ENCODE data around the gene FAM237B. TPM values are rescaled to one million over a fixed set of nuclear protein-coding genes. Genes with fewer than 3 reads are reported as not detected.

Gene FAM237B
- polyA plus RNA-seq, 3 donors, result 0.31 to 0.37 (median 0.33) TPM

- no peak for DNase-seq (ENCODE audit: low read depth in 3 of 3, low spot score in 2 of 3)
These were observed 22.7 kb downstream of the FAM237B start for GRCh38 chr7:90298145-90299038.

DNA sequence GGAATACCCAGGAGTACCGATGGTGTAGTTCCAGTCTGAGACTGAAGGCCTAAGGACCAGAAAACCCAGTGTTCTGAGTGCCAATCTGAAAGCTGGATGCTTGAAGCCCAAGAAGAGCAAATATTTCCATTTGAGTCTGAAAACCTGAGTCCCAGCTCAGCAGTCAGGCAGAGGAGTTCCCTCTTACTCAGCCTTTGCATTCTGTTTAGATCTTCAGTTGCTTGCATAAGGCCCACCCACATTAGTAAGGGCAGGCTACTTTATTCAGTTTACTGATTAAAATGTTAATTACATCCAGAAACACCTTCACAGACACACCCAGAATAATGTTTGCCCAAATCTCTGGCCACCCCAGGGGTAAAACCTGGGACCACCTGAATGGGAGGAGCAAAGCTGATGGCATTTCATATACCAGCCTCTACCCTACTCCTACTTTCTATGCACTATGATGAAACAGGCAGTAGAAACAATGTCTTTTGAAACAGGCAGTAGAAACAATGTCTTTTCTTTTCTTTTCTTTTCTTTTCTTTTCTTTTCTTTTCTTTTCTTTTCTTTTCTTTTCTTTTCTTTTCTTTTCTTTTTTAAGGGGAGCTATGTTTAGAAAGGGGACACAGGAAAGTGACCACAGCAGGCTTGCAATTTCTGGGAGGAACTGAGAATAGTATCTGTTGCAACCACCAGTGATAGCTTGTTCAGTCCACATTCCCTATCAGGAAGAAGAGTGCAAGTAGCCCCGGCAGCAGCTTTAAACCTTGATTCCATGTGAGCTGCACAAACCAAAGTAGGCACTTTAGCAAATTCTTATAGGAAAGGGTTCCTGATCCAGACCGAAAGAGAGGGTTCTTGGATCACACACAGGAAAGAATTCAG lies 30.6 kb downstream of the FAM237B start:
- no peak for DNase-seq (ENCODE audit: low read depth in 3 of 3, low spot score in 2 of 3)

GRCh38 chr7:90288154-90288553 lies 33.0 kb downstream of the FAM237B start:
- DNase-seq (ENCODE audit: low read depth in 3 of 3, low spot score in 2 of 3), result no peak

DNA sequence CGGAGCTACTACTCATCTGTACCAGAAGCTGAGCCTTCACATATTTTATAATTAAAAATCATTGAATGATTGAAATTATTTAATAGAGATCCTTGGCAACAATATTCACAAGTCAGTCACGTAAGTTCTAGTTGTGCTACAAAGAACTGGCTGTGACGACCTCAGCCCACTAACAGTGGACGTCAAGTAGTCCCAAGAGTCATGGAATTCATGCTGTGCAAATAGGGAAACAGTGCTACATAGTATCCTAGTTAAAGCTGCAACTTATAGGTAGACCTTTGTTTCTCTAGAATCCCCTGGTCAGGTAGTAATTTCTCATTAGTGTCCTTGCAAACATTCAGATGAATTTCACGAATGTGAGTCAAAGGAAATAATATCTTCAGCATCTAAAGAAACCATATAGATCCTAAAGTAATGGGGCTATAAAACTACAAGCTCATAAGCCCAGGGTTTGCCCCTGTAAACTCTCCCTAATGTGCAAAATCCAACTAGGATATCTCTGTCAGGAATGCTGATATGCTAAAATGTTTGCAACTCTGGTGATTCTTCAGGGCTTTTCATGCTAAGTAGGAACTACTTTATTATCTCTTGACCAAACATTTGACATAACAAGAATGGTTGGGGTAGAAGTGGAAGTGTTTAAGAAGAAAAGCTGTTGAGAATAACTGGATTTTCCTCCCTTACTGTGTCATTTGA lies 44.9 kb downstream of the FAM237B start:
- no peak for DNase-seq (ENCODE audit: low read depth in 3 of 3, low spot score in 2 of 3)

GRCh38 chr7:90274161-90274560 lies 46.9 kb downstream of the FAM237B start:
- no peak for DNase-seq (ENCODE audit: low read depth in 3 of 3, low spot score in 2 of 3)

- DNase-seq (ENCODE audit: low read depth in 3 of 3, low spot score in 2 of 3), result no peak
These were observed 48.9 kb downstream of the FAM237B start for GRCh38 chr7:90272242-90272641.

- no peak for DNase-seq (ENCODE audit: low read depth in 3 of 3, low spot score in 2 of 3)
These were observed 49.4 kb downstream of the FAM237B start for GRCh38 chr7:90271753-90272152.

DNA sequence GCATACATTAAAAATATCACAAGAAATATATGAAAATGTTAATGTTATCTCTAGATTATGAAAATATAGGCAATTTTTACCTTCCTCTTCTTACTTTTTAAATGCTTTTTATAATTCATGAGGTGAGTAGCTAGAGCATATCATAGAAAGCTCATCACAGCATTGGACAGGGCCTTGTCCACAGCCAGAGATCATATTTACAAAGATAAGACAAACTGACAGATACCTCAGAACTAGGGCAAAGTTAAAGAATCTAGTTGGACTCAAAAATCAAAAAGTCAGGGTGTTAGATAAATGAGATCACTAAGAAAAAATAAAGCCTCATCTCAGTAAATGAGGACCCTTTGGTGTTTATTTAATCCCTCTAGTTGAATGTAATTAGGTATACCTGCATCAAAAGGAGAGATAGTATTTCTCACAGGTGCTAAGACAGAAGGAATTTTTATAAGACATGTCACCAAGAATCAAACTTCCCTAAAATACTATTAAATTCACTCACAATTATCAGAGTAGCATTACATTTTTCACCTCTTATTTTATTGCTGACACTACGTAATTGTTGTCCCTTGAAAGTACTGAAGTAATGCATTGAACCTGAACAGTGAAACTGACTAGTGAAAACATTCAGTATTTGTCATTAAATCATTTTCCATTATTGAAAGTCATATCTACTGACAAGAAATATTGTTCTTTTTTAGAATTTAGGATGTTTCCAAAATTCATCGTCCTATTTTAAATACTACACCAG lies 50.5 kb downstream of the FAM237B start:
- DNase-seq (ENCODE audit: low read depth in 3 of 3, low spot score in 2 of 3), result no peak

GRCh38 chr7:90269163-90269562 lies 51.9 kb downstream of the FAM237B start:
- no peak for DNase-seq (ENCODE audit: low read depth in 3 of 3, low spot score in 2 of 3)

DNA sequence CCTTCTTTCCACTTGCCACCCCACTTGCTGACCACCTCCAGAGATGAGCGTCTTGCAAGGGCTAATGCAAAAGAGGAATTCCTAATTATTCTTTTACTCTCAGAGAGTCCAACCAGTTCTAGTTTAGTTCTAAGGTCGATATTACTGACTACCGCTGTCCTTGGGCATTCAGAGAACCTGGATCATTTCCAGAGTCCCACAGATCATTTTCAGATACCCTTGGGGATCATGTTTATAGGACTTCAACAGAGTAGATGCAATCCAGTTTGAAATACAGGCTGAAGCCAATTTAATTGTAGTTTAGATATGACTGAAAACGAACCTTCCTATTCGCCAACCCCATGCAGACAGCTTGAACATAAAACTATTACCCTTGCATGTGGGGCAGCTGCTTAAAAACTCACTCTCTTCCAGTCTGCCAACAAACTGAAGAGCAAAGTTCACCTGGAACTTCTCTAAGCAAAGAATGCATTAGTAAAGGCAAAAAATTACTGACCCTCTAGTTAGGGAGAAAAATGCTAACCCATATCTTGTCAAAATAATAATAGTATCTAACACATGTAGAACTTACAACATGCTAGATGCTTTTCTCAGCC lies 53.7 kb downstream of the FAM237B start:
- no peak for DNase-seq (ENCODE audit: low read depth in 3 of 3, low spot score in 2 of 3)

DNA sequence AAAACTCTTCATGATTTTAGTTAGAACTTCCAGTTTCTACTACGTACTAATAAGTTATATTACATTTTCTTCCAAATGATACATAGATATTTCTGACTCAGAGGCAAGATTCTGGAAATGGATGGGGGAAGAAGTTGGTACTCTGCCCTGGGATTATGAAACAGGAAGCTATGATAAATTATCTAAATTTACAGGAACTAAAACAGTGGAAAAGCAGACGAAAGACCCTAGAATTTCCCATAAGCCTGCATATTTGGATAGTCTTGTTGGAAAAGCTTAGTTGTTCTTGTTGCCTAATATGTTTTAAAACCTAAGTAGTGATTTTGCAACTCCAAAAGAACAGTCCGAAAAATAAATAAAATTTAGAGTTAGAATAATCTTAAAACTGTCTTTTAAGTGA lies 54.3 kb downstream of the FAM237B start:
- no peak for DNase-seq (ENCODE audit: low read depth in 3 of 3, low spot score in 2 of 3)

Other genes starting within 250 kb of the FAM237B start
- gene STEAP1, start 166.8 kb downstream of the FAM237B start, polyA plus RNA-seq (ENCODE audit: insufficient read length in 3 of 3), result 10 to 100 TPM; 10.7 to 14.3 (median 11.5) TPM
- 10 to 100 TPM in 2 of 3 donors, 1 to 10 TPM in 1; 9.3 to 12.8 (median 10.2) TPM for gene STEAP2, start 109.6 kb downstream of the FAM237B start, polyA plus RNA-seq (ENCODE audit: insufficient read length in 3 of 3)
- gene CFAP69, start 76.1 kb downstream of the FAM237B start, polyA plus RNA-seq (ENCODE audit: insufficient read length in 3 of 3), result 10 to 100 TPM; 15.5 to 16.9 (median 16.7) TPM
- gene GTPBP10, start 25.4 kb upstream of the FAM237B start, polyA plus RNA-seq (ENCODE audit: insufficient read length in 3 of 3), result 10 to 100 TPM; 26.8 to 28.6 (median 27.8) TPM
- 10 to 100 TPM; 45.8 to 48.8 (median 46.9) TPM for gene CLDN12, start 82.2 kb upstream of the FAM237B start, polyA plus RNA-seq (ENCODE audit: insufficient read length in 3 of 3)
- not detected for gene PTTG1IP2, start 148.3 kb upstream of the FAM237B start, polyA plus RNA-seq (ENCODE audit: insufficient read length in 3 of 3)